Naive thymus-derived CD4-positive, alpha-beta T cell (primary cell): ENCODE results near the gene ANP32A. TPM values are rescaled to one million over a fixed set of nuclear protein-coding genes. Genes with fewer than 3 reads are reported as not detected.

Experiments used
- ATAC-seq: fragments of 150-1000 bp; cut with Tn5 transposase; 2 replicates; pipeline ENCODE4 v1.10.0; 2021; ENCODE audit warnings: mild to moderate bottlenecking, moderate library complexity
- CTCF ChIA-PET: fragments of 350-600 bp; sonication (Branson Sonifier 250); formaldehyde crosslinking; loops from one replicate; lab custom pipeline; 2021; ENCODE audit warnings: antibody characterized with exemption; lab: Charles Lee
- POLR2A ChIA-PET: fragments of 350-600 bp; sonication (Branson Sonifier 250); formaldehyde crosslinking; loops from one replicate; lab custom pipeline; 2021; ENCODE audit warnings: antibody characterized with exemption, inconsistent platforms; lab: Charles Lee
- DNase-seq, 9 donors: peaks; one replicate each; pipeline versions ENCODE4 v3.0.0 to v3.0.0-alpha.2; 2020 to 2022; ENCODE audit warnings: mixed read lengths in 1 of 9
- H3K27ac ChIP-seq: one replicate; pipeline ENCODE4 v1.7.0; 2013; ENCODE audit warnings: mild to moderate bottlenecking, low read depth, low read length, moderate library complexity
- H3K27me3 ChIP-seq, 2 donors: one replicate each; pipeline ENCODE4 v1.7.0; 2013; ENCODE audit warnings: low read length in 2 of 2, mild to moderate bottlenecking in 2 of 2, moderate library complexity in 2 of 2; ENCODE audit not compliant: control insufficient read depth in 2 of 2, insufficient read depth in 2 of 2
- H3K36me3 ChIP-seq, 3 experiments: 1 replicate in 2 of 3; 2 replicates in 1 of 3; pipeline ENCODE4 v1.7.0; 2013; ENCODE audit warnings: low read length in 3 of 3, mild to moderate bottlenecking in 3 of 3, moderate library complexity in 1 of 3; ENCODE audit not compliant: insufficient read depth in 3 of 3, control insufficient read depth in 2 of 3
- H3K4me1 ChIP-seq, 2 donors: one replicate each; pipeline ENCODE4 v1.7.0; 2013; ENCODE audit warnings: low read length in 2 of 2, mild to moderate bottlenecking in 2 of 2, moderate library complexity in 1 of 2; ENCODE audit not compliant: control insufficient read depth in 2 of 2, insufficient read depth in 2 of 2
- H3K4me3 ChIP-seq: 2 replicates; pipeline ENCODE4 v1.7.0; 2013; ENCODE audit warnings: mild to moderate bottlenecking, low read length
- H3K9me3 ChIP-seq, 3 experiments: 1 replicate in 2 of 3; 2 replicates in 1 of 3; pipeline ENCODE4 v1.7.0; 2013; ENCODE audit warnings: low read length in 3 of 3; ENCODE audit not compliant: control insufficient read depth in 2 of 3
- H3K27ac Mint-ChIP-seq, 9 donors: one replicate each; pipeline ENCODE4 v1.8.0; 2020 to 2022; ENCODE audit warnings: mixed read lengths in 9 of 9, mild to moderate bottlenecking in 8 of 9, moderate library complexity in 5 of 9, inconsistent platforms in 2 of 9
- H3K27me3 Mint-ChIP-seq, 5 donors: one replicate each; pipeline ENCODE4 v1.8.0; 2021 to 2022; ENCODE audit warnings: mixed read lengths in 5 of 5, mild to moderate bottlenecking in 1 of 5
- H3K36me3 Mint-ChIP-seq, 5 donors: one replicate each; pipeline ENCODE4 v1.8.0; 2020 to 2022; ENCODE audit warnings: mixed read lengths in 5 of 5, mild to moderate bottlenecking in 3 of 5, inconsistent platforms in 1 of 5
- H3K4me1 Mint-ChIP-seq, 7 donors: one replicate each; pipeline ENCODE4 v1.8.0; 2020 to 2022; ENCODE audit warnings: mixed read lengths in 7 of 7, mild to moderate bottlenecking in 3 of 7, inconsistent platforms in 1 of 7
- H3K4me3 Mint-ChIP-seq, 10 donors: one replicate each; pipeline ENCODE4 v1.8.0; 2020 to 2022; ENCODE audit warnings: mild to moderate bottlenecking in 10 of 10, mixed read lengths in 10 of 10, moderate library complexity in 6 of 10, inconsistent platforms in 2 of 10
- H3K9me3 Mint-ChIP-seq, 11 donors: one replicate each; pipeline ENCODE4 v1.8.0; 2020 to 2022; ENCODE audit warnings: mixed read lengths in 11 of 11, mild to moderate bottlenecking in 4 of 11, inconsistent platforms in 1 of 11, moderate library complexity in 1 of 11
- intact Hi-C, 2 donors: fragments of 100-400 bp; cut with micrococcal nuclease; formaldehyde crosslinking; loops; one replicate each; pipeline ENCODE4 v1.15.1; 2023
- polyA plus RNA-seq, 2 donors: library from polyadenylated mRNA; unstranded; fragments of 300-500 nt; fragmentation: Illumina TruSeq; gene quantifications; one replicate each; pipeline ENCODE4 v1.2.3, GENCODE V29; 2021
- total RNA-seq, 6 experiments: library from RNA in 5 of 6; stranded (reverse) in 5 of 6; gene quantifications; 1 replicate in 5 of 6; 2 replicates in 1 of 6; pipeline ENCODE4 v1.2.3 and lab custom pipeline; 2021 to 2026

The ANP32A gene
- total and polyA plus RNA-seq, 7 experiments from 2014 or later: 86.1 to 229 (median 111) TPM

- DNase-seq (no peak), ATAC-seq (no peak)
- CTCF ChIA-PET: interaction anchor here (1.7 kb wide), 1 partner anchor 39 kb away, joined by 7 read pairs; no protein-coding TSS in a partner anchor
- Mint-ChIP-seq H3K4me1 (peaks cover 9 to 21% (median 16%) of the 10 kb centered on the region in 7 donors), H3K36me3 (peaks cover 0 to 7% (median 4%) of the 10 kb centered on the region in 5 donors), H3K9me3 (peaks cover 0 to 4% (median 0%) of the 10 kb centered on the region in 11 donors), H3K27me3 (peaks cover 0 to 9% (median 0%) of the 10 kb centered on the region in 5 donors), H3K4me3 (no peak overlapping the region), H3K27ac (peak overlapping the region in 2 of 9 donors; percentile 13 to 39)
- no peaks in the 10 kb centered on the region for H3K9me3 ChIP-seq
- POLR2A ChIA-PET: no interaction called here
- no peak overlapping the region for H3K27ac ChIP-seq
- peaks cover 5 to 9% of the 10 kb centered on the region in 2 donors for H3K4me1 ChIP-seq
- intact Hi-C loops: loop anchor here (5.0 kb wide), 2 partner anchors 54 to 546 kb away; partner anchors contain the start of gene FEM1B (in 1 of the 2)
- no peak overlapping the region for H3K4me3 ChIP-seq
- H3K27me3 ChIP-seq: no peaks in the 10 kb centered on the region
- H3K36me3 ChIP-seq: peaks cover 0 to 29% (median 0%) of the 10 kb centered on the region in 3 experiments
These were observed 2.1 kb upstream of the ANP32A start for GRCh38 chr15:68822818-68823217.

DNA sequence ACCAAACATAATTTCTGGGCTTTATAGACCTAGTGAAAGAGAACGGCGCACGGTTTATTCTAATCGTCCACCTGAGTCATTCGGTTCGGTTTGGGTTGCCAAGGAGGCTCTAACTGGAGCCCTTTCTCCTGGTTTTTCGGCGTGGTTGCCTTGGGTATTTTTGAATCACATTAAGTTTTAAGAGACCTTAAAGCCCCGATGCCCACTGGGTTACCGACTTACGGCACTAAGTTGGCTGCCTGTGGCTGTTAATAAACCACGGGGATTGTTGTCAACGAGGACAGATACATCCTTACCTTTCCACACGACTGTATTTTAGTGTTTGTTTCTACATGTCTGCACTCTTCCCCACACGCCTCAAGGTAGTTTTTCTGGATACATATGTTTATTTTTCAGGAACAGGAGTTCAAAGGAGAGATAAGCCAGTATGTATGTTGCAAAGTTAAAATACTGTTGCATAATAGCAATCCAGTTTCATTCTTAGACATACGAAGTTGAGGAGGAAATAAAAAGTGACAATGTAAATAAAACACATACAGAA is 1.2 kb upstream of the ANP32A start:
- Histone ChIP-seq H3K27me3 (no peaks in the 10 kb centered on the region), H3K4me3 (peak overlapping the region; percentile 99), H3K36me3 (peaks cover 0 to 29% (median 0%) of the 10 kb centered on the region in 3 experiments), H3K27ac (peak overlapping the region; percentile 91), H3K4me1 (peaks cover 5 to 9% of the 10 kb centered on the region in 2 donors), H3K9me3 (no peaks in the 10 kb centered on the region)
- intact Hi-C loops: loop anchor here (2.0 to 5.0 kb wide), 6 partner anchors 13 to 1275 kb away; partner anchors contain the start of genes FEM1B (in 1 of the 2), RNU6-1 (in 1 of the 2), RPLP1 (in 1 of the 2) and TLE3 (in 1 of the 2)
- Mint-ChIP-seq H3K4me1 (peaks cover 9 to 24% (median 21%) of the 10 kb centered on the region in 7 donors), H3K27ac (peak overlapping the region; percentile 5 to 91 (median 71)), H3K9me3 (peaks cover 0 to 4% (median 0%) of the 10 kb centered on the region in 11 donors), H3K27me3 (peaks cover 0 to 4% (median 0%) of the 10 kb centered on the region in 5 donors), H3K36me3 (peaks cover 0 to 7% (median 4%) of the 10 kb centered on the region in 5 donors), H3K4me3 (peak overlapping the region; percentile 85 to 98 (median 92))
- POLR2A ChIA-PET: interaction anchor here (1.0 to 1.6 kb wide), 2 partner anchors 9 to 38 kb away, joined by 3 to 4 read pairs; no protein-coding TSS in a partner anchor
- ATAC-seq: no peak
- peak in 1 of 9 donors; percentile 15 for DNase-seq
- CTCF ChIA-PET: no interaction called here

GRCh38 chr15:68821190-68821840 is 620 bp upstream of the ANP32A start:
- intact Hi-C loops: loop anchor here (2.0 to 5.0 kb wide), 6 partner anchors 13 to 1275 kb away; partner anchors contain the start of genes FEM1B (in 1 of the 2), RNU6-1 (in 1 of the 2), RPLP1 (in 1 of the 2) and TLE3 (in 1 of the 2)
- peaks cover 0 to 4% (median 0%) of the 10 kb centered on the region in 11 donors for H3K9me3 Mint-ChIP-seq
- Histone ChIP-seq H3K36me3 (peaks cover 0 to 29% (median 0%) of the 10 kb centered on the region in 3 experiments), H3K27ac (peak overlapping the region; percentile 91), H3K4me3 (peak overlapping the region; percentile 99), H3K9me3 (no peaks in the 10 kb centered on the region), H3K4me1 (peaks cover 11 to 15% of the 10 kb centered on the region in 2 donors), H3K27me3 (no peaks in the 10 kb centered on the region)
- ChIA-PET POLR2A (interaction anchor here (0.7 to 1.6 kb wide), 7 partner anchors 8 to 1668 kb away, joined by 3 to 7 read pairs (median 4); partner anchors contain the start of gene GLCE), CTCF (no interaction called here)
- no peak for ATAC-seq
- peak overlapping the region; percentile 85 to 100 (median 92) for H3K4me3 Mint-ChIP-seq
- no peaks in the 10 kb centered on the region for H3K27me3 Mint-ChIP-seq
- peak overlapping the region; percentile 5 to 93 (median 78) for H3K27ac Mint-ChIP-seq
- DNase-seq: peak in 3 of 9 donors; percentile 5 to 19 (median 16)
- H3K4me1 Mint-ChIP-seq: peaks cover 15 to 30% (median 27%) of the 10 kb centered on the region in 7 donors
- H3K36me3 Mint-ChIP-seq: peaks cover 0 to 8% (median 4%) of the 10 kb centered on the region in 5 donors

DNA sequence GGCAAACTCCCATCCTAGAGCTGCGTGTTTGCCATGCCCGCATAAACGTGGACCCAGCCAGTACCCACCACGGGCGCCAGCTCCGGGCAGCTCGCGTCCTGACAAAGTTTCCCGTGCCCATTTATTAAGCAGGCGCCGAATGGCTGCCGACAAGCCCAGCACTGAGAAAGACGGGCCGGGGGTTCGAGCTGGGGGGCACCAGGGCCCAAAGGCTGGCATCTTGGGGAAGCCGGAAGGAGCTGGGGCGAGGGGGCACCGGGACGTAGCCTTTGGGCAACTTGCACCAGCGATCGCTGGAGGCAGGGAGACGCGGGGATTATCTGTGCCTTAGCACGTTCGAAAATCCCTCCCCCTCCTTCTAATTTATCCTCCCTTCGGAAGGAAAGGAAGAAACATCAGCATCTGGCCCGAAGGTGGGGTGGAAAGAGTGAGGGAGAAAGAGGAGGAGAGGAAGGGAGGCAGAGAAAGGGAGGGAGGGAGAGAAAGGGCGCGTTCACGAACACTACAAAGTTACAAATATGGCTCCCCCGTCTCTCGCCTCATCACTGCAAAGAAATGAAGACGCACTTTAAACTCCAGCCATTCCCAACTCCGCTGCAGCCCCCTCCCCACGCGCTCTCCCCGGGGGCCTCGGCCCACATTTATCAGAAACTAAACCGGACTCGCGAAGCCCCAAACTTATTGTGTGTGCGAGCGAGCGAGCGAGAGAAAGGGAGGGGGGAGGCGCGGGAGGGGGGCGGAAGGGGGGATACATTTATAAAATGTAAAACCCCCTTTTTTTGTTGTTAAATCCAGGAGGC is 1.0 kb downstream of the ANP32A start:
- intact Hi-C loops: loop anchor here (1.0 to 10.0 kb wide), 11 partner anchors 10 to 1277 kb away; partner anchors contain the start of genes FEM1B (in 2 of the 2), RPLP1 (in 2 of the 2), KIF23 (in 1 of the 2) and MAP2K5 (in 1 of the 2)
- Mint-ChIP-seq H3K9me3 (peaks cover 0 to 4% (median 0%) of the 10 kb centered on the region in 11 donors), H3K36me3 (peaks cover 0 to 17% (median 4%) of the 10 kb centered on the region in 5 donors), H3K4me1 (peaks cover 26 to 46% (median 42%) of the 10 kb centered on the region in 7 donors), H3K4me3 (peak overlapping the region; percentile 85 to 100 (median 92)), H3K27me3 (no peaks in the 10 kb centered on the region), H3K27ac (peak overlapping the region; percentile 84 to 100 (median 92))
- ATAC-seq (peak; percentile 1), DNase-seq (peak in 8 of 9 donors; percentile 23 to 61 (median 54))
- H3K27ac ChIP-seq: peak overlapping the region; percentile 91
- no peaks in the 10 kb centered on the region for H3K9me3 ChIP-seq
- ChIA-PET CTCF (interaction anchor here (1.1 to 1.2 kb wide), 2 partner anchors 14 to 35 kb away, joined by 4 read pairs; no protein-coding TSS in a partner anchor), POLR2A (interaction anchor here (0.6 to 4.4 kb wide), 13 partner anchors 9 to 1279 kb away, joined by 3 to 47 read pairs (median 3); partner anchors contain the start of genes FEM1B, GLCE and PIAS1)
- peaks cover 0 to 29% (median 0%) of the 10 kb centered on the region in 3 experiments for H3K36me3 ChIP-seq
- no peaks in the 10 kb centered on the region for H3K27me3 ChIP-seq
- H3K4me1 ChIP-seq: peaks cover 21 to 24% of the 10 kb centered on the region in 2 donors
- peak overlapping the region; percentile 99 for H3K4me3 ChIP-seq

GRCh38 chr15:68818769-68819494 is 1.8 kb downstream of the ANP32A start:
- CTCF ChIA-PET: interaction anchor here (1.1 to 1.2 kb wide), 2 partner anchors 14 to 35 kb away, joined by 4 read pairs; no protein-coding TSS in a partner anchor
- Histone ChIP-seq H3K27me3 (no peaks in the 10 kb centered on the region), H3K4me1 (peaks cover 21 to 24% of the 10 kb centered on the region in 2 donors), H3K36me3 (peaks cover 0 to 29% (median 0%) of the 10 kb centered on the region in 3 experiments), H3K27ac (peak overlapping the region; percentile 91), H3K9me3 (no peaks in the 10 kb centered on the region), H3K4me3 (peak overlapping the region; percentile 99)
- peak overlapping the region; percentile 85 to 100 (median 92) for H3K4me3 Mint-ChIP-seq
- peaks cover 32 to 50% (median 47%) of the 10 kb centered on the region in 7 donors for H3K4me1 Mint-ChIP-seq
- DNase-seq: peak in 6 of 9 donors; percentile 21 to 28 (median 24)
- no peak for ATAC-seq
- intact Hi-C loops: loop anchor here (2.0 to 10.0 kb wide), 5 partner anchors 542 to 1277 kb away; partner anchors contain the start of genes FEM1B (in 1 of the 2), KIF23 (in 1 of the 2), MAP2K5 (in 1 of the 2) and RPLP1 (in 1 of the 2)
- peaks cover 0 to 4% (median 0%) of the 10 kb centered on the region in 11 donors for H3K9me3 Mint-ChIP-seq
- peak overlapping the region; percentile 84 to 100 (median 92) for H3K27ac Mint-ChIP-seq
- H3K27me3 Mint-ChIP-seq: no peaks in the 10 kb centered on the region
- peaks cover 0 to 17% (median 4%) of the 10 kb centered on the region in 5 donors for H3K36me3 Mint-ChIP-seq
- POLR2A ChIA-PET: interaction anchor here (0.6 to 4.4 kb wide), 14 partner anchors 10 to 1280 kb away, joined by 3 to 47 read pairs (median 4); partner anchors contain the start of genes FEM1B, GLCE and PIAS1
